ENCODE results near the gene SCN3B.

- TF ChIP-seq POLR2AphosphoS5 (IDR thresholded peaks at IDR 0.05) (no peak), POLR2A (IDR thresholded peaks at IDR 0.05) (no peak)
- TF ChIP-seq, protein P1, sequence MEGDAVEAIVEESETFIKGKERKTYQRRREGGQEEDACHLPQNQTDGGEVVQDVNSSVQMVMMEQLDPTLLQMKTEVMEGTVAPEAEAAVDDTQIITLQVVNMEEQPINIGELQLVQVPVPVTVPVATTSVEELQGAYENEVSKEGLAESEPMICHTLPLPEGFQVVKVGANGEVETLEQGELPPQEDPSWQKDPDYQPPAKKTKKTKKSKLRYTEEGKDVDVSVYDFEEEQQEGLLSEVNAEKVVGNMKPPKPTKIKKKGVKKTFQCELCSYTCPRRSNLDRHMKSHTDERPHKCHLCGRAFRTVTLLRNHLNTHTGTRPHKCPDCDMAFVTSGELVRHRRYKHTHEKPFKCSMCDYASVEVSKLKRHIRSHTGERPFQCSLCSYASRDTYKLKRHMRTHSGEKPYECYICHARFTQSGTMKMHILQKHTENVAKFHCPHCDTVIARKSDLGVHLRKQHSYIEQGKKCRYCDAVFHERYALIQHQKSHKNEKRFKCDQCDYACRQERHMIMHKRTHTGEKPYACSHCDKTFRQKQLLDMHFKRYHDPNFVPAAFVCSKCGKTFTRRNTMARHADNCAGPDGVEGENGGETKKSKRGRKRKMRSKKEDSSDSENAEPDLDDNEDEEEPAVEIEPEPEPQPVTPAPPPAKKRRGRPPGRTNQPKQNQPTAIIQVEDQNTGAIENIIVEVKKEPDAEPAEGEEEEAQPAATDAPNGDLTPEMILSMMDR (IDR thresholded peaks at IDR 0.05 in 8 of 11, conservative IDR thresholded peaks at IDR 0.05 in 3 of 11): no peak
Measured at GRCh38 chr11:123603666-123604065, 50.8 kb downstream of the SCN3B start.
